SK-N-SH treated with all-trans-retinoic acid at 6 μM for 48 hours (cell line): ENCODE results near the gene ATP11A.

Experiments
- ATAC-seq: fragments of 200-7000 bp; cut with Tn5 transposase; 3 replicates; pipeline ENCODE4 v1.9.1; 2020; ENCODE audit warnings: mild to moderate bottlenecking, moderate library complexity
- ARNTL ChIP-seq: fragments of 450-650 bp; formaldehyde crosslinking; IDR thresholded peaks from 2 replicates; pipeline ENCODE4 v1.5.0; 2020; ENCODE audit warnings: low read depth, mild to moderate bottlenecking, moderate library complexity, borderline replicate concordance
- BACH2 ChIP-seq: fragments of 250-450 bp; sonication (Bioruptor Pico); IDR thresholded peaks from 2 replicates; pipeline ENCODE4 v1.9.0; 2021; ENCODE audit warnings: mild to moderate bottlenecking, borderline replicate concordance
- CSDC2 ChIP-seq: fragments of 250-450 bp; sonication (Bioruptor Pico); IDR thresholded peaks from 2 replicates; pipeline ENCODE4 v1.5.0; 2020; ENCODE audit warnings: mild to moderate bottlenecking, moderate library complexity
- CSRNP3 ChIP-seq: fragments of 250-450 bp; sonication (Bioruptor Pico); IDR thresholded peaks from 2 replicates; pipeline ENCODE4 v1.5.1; 2021; ENCODE audit warnings: mild to moderate bottlenecking, moderate library complexity
- ESRRG ChIP-seq: fragments of 250-450 bp; sonication (Bioruptor Pico); IDR thresholded peaks from 2 replicates; pipeline ENCODE4 v1.6.1; 2021; ENCODE audit warnings: mild to moderate bottlenecking
- GLIS3 ChIP-seq: fragments of 250-450 bp; sonication (Bioruptor Pico); IDR thresholded peaks from 2 replicates; pipeline ENCODE4 v1.5.0; 2020; ENCODE audit warnings: mild to moderate bottlenecking, moderate library complexity
- ISL1 ChIP-seq: fragments of 250-450 bp; sonication (Bioruptor Pico); IDR thresholded peaks from 2 replicates; pipeline ENCODE4 v2.1.2; 2022; ENCODE audit warnings: mild to moderate bottlenecking, moderate library complexity
- PATZ1 ChIP-seq: fragments of 250-450 bp; sonication (Bioruptor Pico); IDR thresholded peaks from 2 replicates; pipeline ENCODE4 v1.8.0; 2020; ENCODE audit warnings: mild to moderate bottlenecking, moderate library complexity, borderline replicate concordance
- POU6F1 ChIP-seq: fragments of 250-450 bp; sonication (Bioruptor Pico); IDR thresholded peaks from 2 replicates; pipeline ENCODE4 v1.8.0; 2021; ENCODE audit warnings: low read depth, mild to moderate bottlenecking, moderate library complexity, borderline replicate concordance
- PPARA ChIP-seq: fragments of 250-450 bp; sonication (Bioruptor Pico); IDR thresholded peaks from 2 replicates; pipeline ENCODE4 v1.5.0; 2020; ENCODE audit warnings: mild to moderate bottlenecking, borderline replicate concordance
- RARB ChIP-seq: fragments of 250-450 bp; sonication (Bioruptor Pico); IDR thresholded peaks from 2 replicates; pipeline ENCODE4 v1.8.0; 2021; ENCODE audit warnings: mild to moderate bottlenecking, moderate library complexity
- SNAI2 ChIP-seq: fragments of 250-450 bp; sonication (Bioruptor Pico); IDR thresholded peaks from 2 replicates; pipeline ENCODE4 v1.5.0; 2020; ENCODE audit warnings: mild to moderate bottlenecking, moderate library complexity
- TCF4 ChIP-seq: fragments of 250-450 bp; sonication (Bioruptor Pico); IDR thresholded peaks from 2 replicates; pipeline ENCODE4 v1.8.0; 2021; ENCODE audit warnings: mild to moderate bottlenecking, moderate library complexity, borderline replicate concordance
- TOX ChIP-seq: fragments of 250-450 bp; sonication (Bioruptor Pico); IDR thresholded peaks from 2 replicates; pipeline ENCODE4 v1.8.0; 2021; ENCODE audit warnings: mild to moderate bottlenecking, moderate library complexity, borderline replicate concordance
- ZFP3 ChIP-seq: fragments of 250-450 bp; sonication (Bioruptor Pico); IDR thresholded peaks from 2 replicates; pipeline ENCODE4 v1.5.0; 2020; ENCODE audit warnings: mild to moderate bottlenecking, moderate library complexity
- ZFP30 ChIP-seq: fragments of 450-650 bp; formaldehyde crosslinking; IDR thresholded peaks from 2 replicates; pipeline ENCODE4 v1.5.0; 2022; ENCODE audit warnings: mild to moderate bottlenecking, moderate library complexity
- ZNF70 ChIP-seq: fragments of 450-650 bp; formaldehyde crosslinking; IDR thresholded peaks from 2 replicates; pipeline ENCODE4 v1.5.0; 2020; ENCODE audit warnings: mild to moderate bottlenecking, moderate library complexity
- ZNF8 ChIP-seq: fragments of 450-650 bp; formaldehyde crosslinking; IDR thresholded peaks from 2 replicates; pipeline ENCODE4 v1.5.0; 2020; ENCODE audit warnings: mild to moderate bottlenecking, moderate library complexity

ATP11A gene

DNA sequence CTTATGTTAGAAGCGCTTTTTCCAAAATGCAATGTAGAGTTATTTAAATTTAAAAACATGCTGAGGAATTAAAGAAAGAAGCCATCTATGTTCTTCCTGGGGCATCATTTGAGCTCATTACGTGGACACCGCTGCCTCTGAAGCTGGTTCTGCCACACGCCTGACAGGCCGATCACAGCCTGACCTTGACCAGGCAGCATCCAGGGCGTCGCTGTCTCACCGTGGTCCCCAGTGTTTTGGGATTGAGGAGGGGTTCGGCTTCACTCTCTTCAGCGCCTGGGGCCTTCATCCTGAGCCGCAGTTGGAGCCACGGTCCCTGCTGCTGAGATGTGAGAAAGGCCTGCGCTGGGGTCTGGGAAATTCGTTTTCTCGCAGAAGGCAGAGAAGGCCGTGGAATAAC is 64.0 kb downstream of the ATP11A start:
- TF ChIP-seq GLIS3 (no peak), ZFP30 (CRISPR knock-in tag) (no peak), CSRNP3 (CRISPR knock-in tag) (no peak), TOX (CRISPR knock-in tag) (no peak), BACH2 (CRISPR knock-in tag) (no peak), ZNF8 (CRISPR knock-in tag) (no peak), POU6F1 (no peak), SNAI2 (no peak), CSDC2 (CRISPR knock-in tag) (no peak), PATZ1 (CRISPR knock-in tag) (no peak), ZNF70 (CRISPR knock-in tag) (no peak), RARB (CRISPR knock-in tag) (no peak), ESRRG (CRISPR knock-in tag) (no peak), ISL1 (CRISPR knock-in tag) (no peak), PPARA (no peak)
- TF ChIP-seq, all 23 proteins: peak for 0
- no peak for ATAC-seq

- no peak for ATAC-seq
- no peak for TF ChIP-seq POU6F1
- no peak for TF ChIP-seq GLIS3
- TF ChIP-seq ESRRG (CRISPR knock-in tag): no peak
- no peak for TF ChIP-seq PATZ1 (CRISPR knock-in tag)
- no peak for TF ChIP-seq ZNF70 (CRISPR knock-in tag)
Measured at GRCh38 chr13:112754281-112755025, 64.6 kb downstream of the ATP11A start.

DNA sequence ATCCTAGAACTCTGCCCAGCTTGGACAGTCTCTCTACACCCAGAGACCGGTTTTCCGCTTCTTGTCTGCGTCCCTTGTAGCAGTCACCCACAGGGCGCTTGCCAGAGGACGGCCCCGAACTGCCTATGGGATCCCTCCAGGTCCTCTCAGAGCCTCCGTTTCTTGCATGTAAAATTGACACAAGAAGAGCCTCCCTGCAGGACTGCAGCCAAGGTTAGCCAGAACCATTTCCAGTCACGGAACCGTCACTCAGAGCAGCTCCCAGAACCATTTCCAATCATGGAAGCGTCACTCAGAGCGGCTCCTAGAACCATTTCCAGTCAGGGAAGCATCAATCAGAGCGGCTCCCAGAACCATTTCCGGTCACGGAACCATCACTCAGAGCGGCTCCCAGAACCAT is 65.5 kb downstream of the ATP11A start:
- TF ChIP-seq PATZ1 (CRISPR knock-in tag) (no peak), BACH2 (CRISPR knock-in tag) (no peak), CSRNP3 (CRISPR knock-in tag) (no peak), ZNF8 (CRISPR knock-in tag) (no peak), TCF4 (CRISPR knock-in tag) (no peak), ZFP3 (CRISPR knock-in tag) (no peak), TOX (CRISPR knock-in tag) (no peak), CSDC2 (CRISPR knock-in tag) (no peak), ESRRG (CRISPR knock-in tag) (no peak), RARB (CRISPR knock-in tag) (no peak), GLIS3 (no peak), SNAI2 (no peak), ARNTL (CRISPR knock-in tag) (no peak), ISL1 (CRISPR knock-in tag) (no peak), POU6F1 (no peak)
- TF ChIP-seq, all 23 proteins: peak for 0
- ATAC-seq: no peak
